M059J (cell line): Measurements from ENCODE around the gene HLA-E. TPM values are rescaled to one million over a fixed set of nuclear protein-coding genes. Genes with fewer than 3 reads are reported as not detected.

Source experiments
- DNase-seq: peaks from one replicate; pipeline ENCODE4 v3.0.0-alpha.2; 2012; ENCODE audit warnings: low read depth
- total RNA-seq: library from RNA; depleted of rRNA; stranded (reverse); fragments of >200 nt; shearing (Covaris generic); gene quantifications from 2 replicates; pipeline ENCODE4 v1.2.3, GENCODE V29; 2014; rRNA removed

Gene HLA-E
- total RNA-seq, 1 experiment from 2014 or later: 778 TPM

- DNase-seq: peak; percentile 83
Measured at GRCh38 chr6:30541515-30542403, 52.5 kb downstream of the HLA-E start.

- no peak for DNase-seq
Measured at GRCh38 chr6:30542404-30542725, 53.1 kb downstream of the HLA-E start.

DNA sequence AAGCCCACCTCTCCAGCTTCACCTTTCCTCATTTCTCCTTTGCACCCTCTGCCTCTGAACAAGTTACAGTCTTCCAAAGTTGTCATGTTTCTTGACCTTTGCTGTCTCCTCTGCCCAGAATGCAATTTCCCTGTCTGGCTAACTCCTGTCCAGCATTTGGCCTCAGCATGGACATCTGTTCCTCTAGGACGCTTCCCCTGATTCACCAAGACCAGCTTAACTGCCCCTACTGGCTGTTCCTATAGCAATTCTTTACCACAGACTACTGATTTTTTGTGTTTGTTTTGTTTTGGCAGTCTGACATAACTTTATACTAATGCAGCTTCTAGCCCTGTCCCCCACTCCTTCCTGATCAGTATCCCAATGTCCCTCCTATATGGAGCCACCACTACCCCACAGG is 53.6 kb downstream of the HLA-E start:
- no peak for DNase-seq

Other genes starting within 250 kb of the HLA-E start
- 18.0 and 26.8 TPM in 2 replicates for gene TRIM39, start 162.6 kb upstream of the HLA-E start, total RNA-seq
- gene RPP21, start 144.4 kb upstream of the HLA-E start, total RNA-seq: 106 and 156 TPM in 2 replicates
- 45.4 and 57.4 TPM in 2 replicates for gene GNL1, start 67.0 kb downstream of the HLA-E start, total RNA-seq
- 21.2 and 45.8 TPM in 2 replicates for gene PRR3, start 67.8 kb downstream of the HLA-E start, total RNA-seq
- gene ABCF1, start 81.9 kb downstream of the HLA-E start, total RNA-seq: 56.3 and 95.3 TPM in 2 replicates
- gene PPP1R10, start 127.7 kb downstream of the HLA-E start, total RNA-seq: 17.9 and 28.8 TPM in 2 replicates
- 85.5 and 108 TPM in 2 replicates for gene MRPS18B, start 128.3 kb downstream of the HLA-E start, total RNA-seq
- 13.2 and 22.2 TPM in 2 replicates for gene ATAT1, start 137.4 kb downstream of the HLA-E start, total RNA-seq
- 9.1 and 12.2 TPM in 2 replicates for gene C6orf136, start 157.6 kb downstream of the HLA-E start, total RNA-seq
- 52.2 and 64.8 TPM in 2 replicates for gene DHX16, start 183.5 kb downstream of the HLA-E start, total RNA-seq
- gene PPP1R18, start 197.1 kb downstream of the HLA-E start, total RNA-seq: 100 and 139 TPM in 2 replicates
- 36.3 and 38.2 TPM in 2 replicates for gene NRM, start 201.5 kb downstream of the HLA-E start, total RNA-seq
- 9.9 and 10.9 TPM in 2 replicates for gene MDC1, start 227.8 kb downstream of the HLA-E start, total RNA-seq
- gene TUBB, start 230.8 kb downstream of the HLA-E start, total RNA-seq: 1,768 and 1,968 TPM in 2 replicates